Caco-2 (cell line): ENCODE data around the gene ADAM17. TPM values are rescaled to one million over a fixed set of nuclear protein-coding genes. Genes with fewer than 3 reads are reported as not detected.

Source experiments
- BruUV-seq: library from RNA; stranded (reverse); fragments of 400-500 nt; replicated peaks from 2 replicates; lab custom pipeline; 2021; lab: Mats Ljungman, UMichigan
- CTCF ChIA-PET: fragments of 300-600 bp; sonication (Branson Sonifier 250); formaldehyde crosslinking; loops from one replicate; lab custom pipeline; 2022; ENCODE audit warnings: antibody characterized with exemption; lab: Charles Lee
- POLR2A ChIA-PET: fragments of 300-600 bp; sonication (Branson Sonifier 250); formaldehyde crosslinking; loops from one replicate; lab custom pipeline; 2022; ENCODE audit warnings: antibody characterized with exemption; lab: Charles Lee
- DNase-seq, 2 experiments: peaks; one replicate each; pipeline versions ENCODE4 v3.0.0 to v3.0.0-alpha.2; 2020 to 2022
- H3K27me3 ChIP-seq: replicated peaks from 2 replicates; pipeline ENCODE4 v1.6.0; 2011; ENCODE audit warnings: low read length; ENCODE audit not compliant: control insufficient read depth, insufficient read depth
- H3K36me3 ChIP-seq: 2 replicates; pipeline ENCODE4 v1.5.1; 2011; ENCODE audit warnings: low read length; ENCODE audit not compliant: control insufficient read depth, insufficient read depth
- H3K4me1 ChIP-seq: fragments of 250-450 bp; sonication (Bioruptor Pico); 2 replicates; pipeline ENCODE4 v1.5.1; 2020; ENCODE audit warnings: mild to moderate bottlenecking
- H3K4me3 ChIP-seq: 2 replicates; pipeline ENCODE4 v1.5.1; 2011; ENCODE audit warnings: low read depth, mild to moderate bottlenecking, control low read depth, low read length
- H3K9me3 ChIP-seq: fragments of 250-450 bp; sonication (Bioruptor Pico); 2 replicates; pipeline ENCODE4 v1.5.1; 2020; ENCODE audit warnings: mild to moderate bottlenecking, moderate library complexity
- H3K27ac Mint-ChIP-seq: one replicate; pipeline ENCODE4 v1.8.0; 2022; ENCODE audit warnings: mixed read lengths; ENCODE audit not compliant: unreplicated experiment
- H3K27me3 Mint-ChIP-seq: one replicate; pipeline ENCODE4 v1.8.0; 2022; ENCODE audit warnings: mixed read lengths; ENCODE audit not compliant: insufficient read depth, unreplicated experiment
- H3K36me3 Mint-ChIP-seq: one replicate; pipeline ENCODE4 v1.8.0; 2022; ENCODE audit warnings: mild to moderate bottlenecking, mixed read lengths; ENCODE audit not compliant: insufficient read depth, unreplicated experiment
- H3K4me1 Mint-ChIP-seq: one replicate; pipeline ENCODE4 v1.8.0; 2022; ENCODE audit warnings: low read depth, mixed read lengths; ENCODE audit not compliant: unreplicated experiment
- H3K4me3 Mint-ChIP-seq: one replicate; pipeline ENCODE4 v1.8.0; 2022; ENCODE audit warnings: mild to moderate bottlenecking, moderate library complexity, mixed read lengths; ENCODE audit not compliant: unreplicated experiment
- H3K9me3 Mint-ChIP-seq: one replicate; pipeline ENCODE4 v1.8.0; 2022; ENCODE audit warnings: mixed read lengths; ENCODE audit not compliant: unreplicated experiment
- intact Hi-C: fragments of 100-400 bp; cut with micrococcal nuclease; formaldehyde crosslinking; loops from one replicate; pipeline ENCODE4 v1.10.0; 2022; ENCODE audit not compliant: unreplicated experiment
- total RNA-seq: library from RNA; stranded (reverse); gene quantifications from 2 replicates; pipeline ENCODE4 v1.2.3, GENCODE V29; 2022
- TF ChIP-seq, protein P1 (sequence below), 2 experiments: fragments of 200-600 bp in 1 of 2; IDR thresholded peaks; 1 replicate in 1 of 2; 2 replicates in 1 of 2; pipeline versions ENCODE4 v1.5.1 to v1.8.0; 2011 to 2022; ENCODE audit warnings: antibody characterized with exemption in 1 of 2, control low read depth in 1 of 2, inconsistent platforms in 1 of 2, low read depth in 1 of 2, low read length in 1 of 2, mild to moderate bottlenecking in 1 of 2, moderate library complexity in 1 of 2; ENCODE audit not compliant: insufficient read depth in 1 of 2, severe bottlenecking in 1 of 2, unreplicated experiment in 1 of 2

Gene ADAM17
- total RNA-seq, 1 experiment from 2014 or later, result 40.5 TPM

GRCh38 chr2:9533663-9534062 lies 22.0 kb downstream of the ADAM17 start:
- no peak for DNase-seq
- H3K27ac Mint-ChIP-seq, result no peak overlapping the region
- ChIA-PET CTCF (interaction anchor here (0.6 kb wide), 1 partner anchor 484 kb away, joined by 3 read pairs; no protein-coding TSS in a partner anchor), POLR2A (interaction anchor here (0.6 kb wide), 1 partner anchor 16 kb away, joined by 6 read pairs; no protein-coding TSS in a partner anchor)
- H3K4me1 ChIP-seq, result no peaks in the 10 kb centered on the region
- no peaks in the 10 kb centered on the region for H3K27me3 ChIP-seq
- TF ChIP-seq, protein P1, sequence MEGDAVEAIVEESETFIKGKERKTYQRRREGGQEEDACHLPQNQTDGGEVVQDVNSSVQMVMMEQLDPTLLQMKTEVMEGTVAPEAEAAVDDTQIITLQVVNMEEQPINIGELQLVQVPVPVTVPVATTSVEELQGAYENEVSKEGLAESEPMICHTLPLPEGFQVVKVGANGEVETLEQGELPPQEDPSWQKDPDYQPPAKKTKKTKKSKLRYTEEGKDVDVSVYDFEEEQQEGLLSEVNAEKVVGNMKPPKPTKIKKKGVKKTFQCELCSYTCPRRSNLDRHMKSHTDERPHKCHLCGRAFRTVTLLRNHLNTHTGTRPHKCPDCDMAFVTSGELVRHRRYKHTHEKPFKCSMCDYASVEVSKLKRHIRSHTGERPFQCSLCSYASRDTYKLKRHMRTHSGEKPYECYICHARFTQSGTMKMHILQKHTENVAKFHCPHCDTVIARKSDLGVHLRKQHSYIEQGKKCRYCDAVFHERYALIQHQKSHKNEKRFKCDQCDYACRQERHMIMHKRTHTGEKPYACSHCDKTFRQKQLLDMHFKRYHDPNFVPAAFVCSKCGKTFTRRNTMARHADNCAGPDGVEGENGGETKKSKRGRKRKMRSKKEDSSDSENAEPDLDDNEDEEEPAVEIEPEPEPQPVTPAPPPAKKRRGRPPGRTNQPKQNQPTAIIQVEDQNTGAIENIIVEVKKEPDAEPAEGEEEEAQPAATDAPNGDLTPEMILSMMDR (IDR thresholded peaks at IDR 0.05; ENCODE audit: insufficient read depth in 1 of 2, low read depth in 1 of 2, low read length in 1 of 2, severe bottlenecking in 1 of 2, unreplicated experiment in 1 of 2), result no peak
- H3K9me3 Mint-ChIP-seq, result no peaks in the 10 kb centered on the region
- no peaks in the 10 kb centered on the region for H3K4me1 Mint-ChIP-seq
- no TSS peak for BruUV-seq
- H3K36me3 ChIP-seq, result no peaks in the 10 kb centered on the region
- intact Hi-C loops, result no loop called here
- H3K27me3 Mint-ChIP-seq, result no peaks in the 10 kb centered on the region
- H3K4me3 Mint-ChIP-seq, result no peak overlapping the region
- H3K36me3 Mint-ChIP-seq, result peaks cover 33% of the 10 kb centered on the region
- no peak overlapping the region for H3K4me3 ChIP-seq
- no peaks in the 10 kb centered on the region for H3K9me3 ChIP-seq

DNA sequence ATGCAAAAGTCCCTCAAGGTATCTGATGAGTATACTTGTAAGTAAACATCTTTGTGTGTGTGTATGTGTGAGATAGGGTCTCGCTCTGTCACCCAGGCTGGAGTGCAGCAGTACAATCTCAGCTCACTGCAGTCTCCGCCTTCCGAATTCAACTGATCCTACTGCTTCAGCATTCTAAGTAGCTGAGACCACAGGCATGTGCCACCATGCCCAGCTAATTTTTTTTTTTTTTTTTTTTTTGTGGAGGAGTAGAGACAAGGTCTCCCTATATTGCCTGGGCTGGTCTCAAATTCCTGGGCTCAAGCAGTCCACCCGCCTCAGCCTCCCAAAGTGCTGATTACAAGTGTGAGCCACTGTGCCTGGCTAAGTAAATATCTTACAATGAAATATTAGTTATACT lies 23.2 kb downstream of the ADAM17 start:
- ChIA-PET CTCF (no interaction called here), POLR2A (interaction anchor here (0.6 kb wide), 1 partner anchor 24 kb away, joined by 3 read pairs; no protein-coding TSS in a partner anchor)
- Mint-ChIP-seq H3K4me3 (no peak overlapping the region), H3K27me3 (no peaks in the 10 kb centered on the region), H3K4me1 (no peaks in the 10 kb centered on the region), H3K36me3 (peaks cover 42% of the 10 kb centered on the region), H3K27ac (no peak overlapping the region), H3K9me3 (no peaks in the 10 kb centered on the region)
- no peaks in the 10 kb centered on the region for H3K4me1 ChIP-seq
- no TSS peak for BruUV-seq
- H3K27me3 ChIP-seq, result no peaks in the 10 kb centered on the region
- H3K9me3 ChIP-seq, result no peaks in the 10 kb centered on the region
- TF ChIP-seq, protein P1 (IDR thresholded peaks at IDR 0.05; ENCODE audit: insufficient read depth in 1 of 2, low read depth in 1 of 2, low read length in 1 of 2, severe bottlenecking in 1 of 2, unreplicated experiment in 1 of 2), result no peak
- no peak overlapping the region for H3K4me3 ChIP-seq
- DNase-seq, result no peak
- H3K36me3 ChIP-seq, result no peaks in the 10 kb centered on the region
- intact Hi-C loops, result no loop called here

DNA sequence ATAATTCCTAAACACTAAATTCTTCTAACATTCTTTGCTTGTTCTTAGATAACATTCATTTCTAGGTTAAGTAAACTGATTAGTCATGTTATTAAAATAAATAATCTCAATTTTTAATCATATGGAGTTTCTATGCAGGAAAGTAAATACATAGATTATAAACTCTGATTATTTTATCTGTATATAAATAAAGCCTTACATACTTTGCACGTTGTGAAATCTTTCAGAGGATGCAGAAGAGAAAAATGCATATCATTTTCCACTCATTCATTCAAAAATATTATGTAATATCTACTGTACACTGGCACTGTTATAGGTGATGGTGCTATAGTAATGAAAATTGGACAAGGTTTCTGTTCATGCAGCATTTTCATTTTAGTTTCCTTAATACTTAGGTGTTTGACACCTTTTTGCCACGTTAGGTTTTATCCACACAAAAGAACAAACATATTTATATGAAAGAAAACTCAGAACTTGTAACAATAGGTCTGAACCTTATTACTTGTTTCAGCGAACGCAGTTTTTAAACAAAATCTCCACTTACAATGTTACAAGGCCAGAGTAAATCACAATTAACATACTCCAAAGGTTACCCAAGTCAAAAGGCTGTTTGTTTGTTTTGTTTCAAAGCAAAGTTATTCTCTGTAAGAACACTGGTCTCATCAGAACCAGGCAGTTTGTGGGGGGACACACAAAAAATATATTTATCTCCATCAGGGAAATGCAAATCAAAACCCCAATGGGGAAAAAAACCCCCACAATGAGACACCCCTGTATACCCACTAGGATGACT lies 27.4 kb downstream of the ADAM17 start:
- no peak for DNase-seq
- Histone ChIP-seq H3K27me3 (no peaks in the 10 kb centered on the region), H3K4me3 (no peak overlapping the region), H3K4me1 (no peaks in the 10 kb centered on the region), H3K36me3 (no peaks in the 10 kb centered on the region; the same call in 1 of the 2 replicates), H3K9me3 (no peaks in the 10 kb centered on the region)
- ChIA-PET CTCF (no interaction called here), POLR2A (no interaction called here)
- intact Hi-C loops, result no loop called here
- peaks cover 64% of the 10 kb centered on the region for H3K36me3 Mint-ChIP-seq
- H3K27me3 Mint-ChIP-seq, result no peaks in the 10 kb centered on the region
- no TSS peak for BruUV-seq
- H3K9me3 Mint-ChIP-seq, result no peaks in the 10 kb centered on the region
- no peaks in the 10 kb centered on the region for H3K4me1 Mint-ChIP-seq
- no peak overlapping the region for H3K27ac Mint-ChIP-seq
- TF ChIP-seq, protein P1 (IDR thresholded peaks at IDR 0.05; ENCODE audit: insufficient read depth in 1 of 2, low read depth in 1 of 2, low read length in 1 of 2, severe bottlenecking in 1 of 2, unreplicated experiment in 1 of 2), result no peak
- H3K4me3 Mint-ChIP-seq, result no peak overlapping the region
